Fibroblast of skin of back (primary cell): ENCODE data around the gene IQGAP2. TPM values are rescaled to one million over a fixed set of nuclear protein-coding genes. Genes with fewer than 3 reads are reported as not detected.
"Not testable (repeated sequence)": the region's sequence is repeated elsewhere in the genome, so short reads cannot be mapped to it uniquely, and the experiment has no call there.

Experiments
- DNase-seq: peaks from one replicate; pipeline ENCODE4 v3.0.0-alpha.2; 2013
- polyA plus RNA-seq, 2 experiments: library from polyadenylated mRNA; unstranded; fragments of 120-200 nt; gene quantifications; one replicate each; pipeline ENCODE4 v1.2.1, GENCODE V29; 2013; ENCODE audit not compliant: insufficient read length in 2 of 2

Gene IQGAP2, protein sequence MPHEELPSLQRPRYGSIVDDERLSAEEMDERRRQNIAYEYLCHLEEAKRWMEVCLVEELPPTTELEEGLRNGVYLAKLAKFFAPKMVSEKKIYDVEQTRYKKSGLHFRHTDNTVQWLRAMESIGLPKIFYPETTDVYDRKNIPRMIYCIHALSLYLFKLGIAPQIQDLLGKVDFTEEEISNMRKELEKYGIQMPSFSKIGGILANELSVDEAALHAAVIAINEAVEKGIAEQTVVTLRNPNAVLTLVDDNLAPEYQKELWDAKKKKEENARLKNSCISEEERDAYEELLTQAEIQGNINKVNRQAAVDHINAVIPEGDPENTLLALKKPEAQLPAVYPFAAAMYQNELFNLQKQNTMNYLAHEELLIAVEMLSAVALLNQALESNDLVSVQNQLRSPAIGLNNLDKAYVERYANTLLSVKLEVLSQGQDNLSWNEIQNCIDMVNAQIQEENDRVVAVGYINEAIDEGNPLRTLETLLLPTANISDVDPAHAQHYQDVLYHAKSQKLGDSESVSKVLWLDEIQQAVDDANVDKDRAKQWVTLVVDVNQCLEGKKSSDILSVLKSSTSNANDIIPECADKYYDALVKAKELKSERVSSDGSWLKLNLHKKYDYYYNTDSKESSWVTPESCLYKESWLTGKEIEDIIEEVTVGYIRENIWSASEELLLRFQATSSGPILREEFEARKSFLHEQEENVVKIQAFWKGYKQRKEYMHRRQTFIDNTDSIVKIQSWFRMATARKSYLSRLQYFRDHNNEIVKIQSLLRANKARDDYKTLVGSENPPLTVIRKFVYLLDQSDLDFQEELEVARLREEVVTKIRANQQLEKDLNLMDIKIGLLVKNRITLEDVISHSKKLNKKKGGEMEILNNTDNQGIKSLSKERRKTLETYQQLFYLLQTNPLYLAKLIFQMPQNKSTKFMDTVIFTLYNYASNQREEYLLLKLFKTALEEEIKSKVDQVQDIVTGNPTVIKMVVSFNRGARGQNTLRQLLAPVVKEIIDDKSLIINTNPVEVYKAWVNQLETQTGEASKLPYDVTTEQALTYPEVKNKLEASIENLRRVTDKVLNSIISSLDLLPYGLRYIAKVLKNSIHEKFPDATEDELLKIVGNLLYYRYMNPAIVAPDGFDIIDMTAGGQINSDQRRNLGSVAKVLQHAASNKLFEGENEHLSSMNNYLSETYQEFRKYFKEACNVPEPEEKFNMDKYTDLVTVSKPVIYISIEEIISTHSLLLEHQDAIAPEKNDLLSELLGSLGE (N-terminal part only)
- 0.53 TPM for polyA plus RNA-seq (2013, experiment 1 of 2; ENCODE audit: insufficient read length)
- polyA plus RNA-seq (2013, experiment 2 of 2; ENCODE audit: insufficient read length), result 0.22 TPM

DNA sequence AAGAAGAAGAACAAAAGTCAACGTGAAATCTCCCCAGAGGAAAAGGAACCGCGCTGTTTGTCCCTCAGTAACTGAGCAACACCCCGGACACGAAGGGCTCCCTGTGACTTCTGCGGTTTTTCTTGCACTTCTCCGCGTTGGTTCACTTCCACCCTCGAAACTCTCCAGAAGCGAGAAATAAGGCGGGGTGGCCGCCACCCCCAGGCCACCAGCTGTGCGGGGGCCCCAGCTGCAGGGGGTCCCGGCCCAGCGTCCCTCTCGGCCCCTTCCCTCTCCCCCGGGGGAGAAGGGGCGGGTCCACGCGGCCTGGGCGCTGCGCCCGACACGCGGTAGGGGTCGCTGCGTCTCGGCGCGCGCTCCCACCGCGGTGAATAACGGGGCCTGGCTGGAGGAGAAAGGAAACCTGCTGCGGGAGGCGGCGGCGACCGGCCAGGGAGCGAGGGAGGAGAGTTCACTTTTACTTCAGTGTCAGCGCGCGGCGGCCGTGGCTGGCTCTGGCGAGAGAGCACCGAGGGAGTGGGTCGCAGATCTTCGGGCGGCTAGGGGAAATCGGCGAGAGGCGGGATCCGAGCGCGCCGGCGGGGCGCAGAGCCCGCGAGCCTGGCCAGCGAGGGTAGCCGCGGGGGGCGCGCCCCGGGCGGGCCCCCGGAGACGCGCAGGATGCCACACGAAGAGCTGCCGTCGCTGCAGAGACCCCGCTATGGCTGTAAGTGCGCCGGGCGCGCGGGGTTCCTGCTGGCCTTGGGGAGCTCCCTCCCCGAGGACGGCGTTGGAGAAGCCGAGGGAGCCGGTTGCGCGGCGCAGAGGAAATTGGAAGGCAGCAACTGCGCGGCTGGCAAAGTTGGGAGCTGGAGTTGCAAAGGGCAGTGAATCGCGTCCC, at the start of gene IQGAP2:
Gene IQGAP2, plus strand, starts transcription at position 400 of the 880 bp plus-strand sequence. Its CDS starts 261 bp downstream, at position 661.
- DNase-seq, result peak; percentile 62

DNA sequence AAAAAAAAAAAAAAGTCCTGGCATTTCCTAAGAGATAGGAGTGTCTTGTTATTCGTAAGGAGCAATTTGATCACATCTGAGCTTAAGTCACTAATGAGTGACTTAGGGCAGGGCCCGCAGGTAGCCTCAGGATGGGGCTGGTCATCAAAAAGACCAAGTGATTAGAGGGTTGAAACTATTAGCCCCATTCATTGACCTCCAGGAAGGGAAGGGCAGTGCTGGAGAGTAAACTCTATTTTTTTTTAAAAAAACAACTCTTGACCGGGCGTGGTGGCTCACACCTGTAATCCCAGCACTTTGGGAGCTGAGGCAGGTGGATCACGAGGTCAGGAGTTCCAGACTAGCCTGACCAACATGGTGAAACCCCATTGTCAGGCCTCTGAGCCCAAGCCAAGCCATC, 46.2 kb upstream of the IQGAP2 start:
- DNase-seq, result no peak

DNA sequence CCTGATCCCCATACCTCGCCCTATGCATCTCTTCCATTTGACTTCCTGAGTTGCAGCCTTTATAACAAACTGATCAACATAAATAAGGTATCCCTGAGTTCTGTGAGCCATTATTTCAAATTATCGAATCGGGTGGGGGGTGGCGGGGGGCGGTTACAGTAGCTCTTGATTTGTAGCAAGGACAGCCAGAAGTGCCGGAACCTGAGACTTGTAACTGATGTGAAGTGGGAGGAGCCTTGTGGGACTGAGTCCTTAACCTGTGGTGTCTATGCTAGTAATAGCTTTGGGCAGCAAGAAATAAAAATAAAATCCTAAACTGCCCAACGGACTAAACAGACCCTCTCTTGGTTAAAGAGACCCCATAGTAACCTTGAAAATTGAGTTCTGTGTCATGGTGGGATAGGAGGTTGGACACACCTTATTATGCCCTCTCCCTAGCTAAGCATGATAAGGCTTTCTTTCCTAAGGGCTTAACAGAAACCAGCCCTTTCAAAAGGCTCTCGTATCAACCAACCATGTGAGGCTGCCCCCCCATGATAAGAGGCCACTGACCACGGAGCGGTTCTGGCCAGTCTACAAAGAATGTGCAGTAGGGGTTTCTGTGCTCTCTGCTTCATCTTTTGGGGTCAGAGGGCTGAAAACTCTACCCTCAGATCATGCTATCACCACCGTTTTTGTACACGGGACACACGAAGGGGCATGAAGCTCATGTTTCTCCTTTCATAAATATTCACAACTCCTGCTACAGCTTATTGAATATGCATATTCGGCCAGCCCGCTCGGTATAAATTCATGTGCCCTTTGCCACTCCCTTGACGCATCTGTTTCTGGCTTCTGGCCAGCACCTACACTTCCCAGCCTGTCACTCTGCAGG, 39.5 kb upstream of the IQGAP2 start:
- no peak for DNase-seq

DNA sequence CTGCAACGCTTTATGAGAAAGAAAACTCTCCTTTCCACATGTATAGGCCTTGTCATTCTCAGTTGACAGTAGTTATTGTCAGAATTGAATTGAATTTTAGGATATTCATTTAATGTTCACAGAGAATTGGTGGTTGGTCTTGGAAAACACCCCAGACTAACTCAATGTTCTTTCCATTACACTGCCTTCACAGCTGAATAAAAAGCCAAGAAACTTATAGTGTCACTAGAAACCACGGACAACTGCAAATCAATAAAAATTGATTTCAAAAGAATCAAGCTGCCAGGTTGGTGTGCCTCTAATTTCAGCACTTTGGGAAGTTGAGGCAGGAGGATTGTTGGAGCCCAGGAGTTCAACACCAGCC, 38.9 kb upstream of the IQGAP2 start:
- DNase-seq, result no peak

DNA sequence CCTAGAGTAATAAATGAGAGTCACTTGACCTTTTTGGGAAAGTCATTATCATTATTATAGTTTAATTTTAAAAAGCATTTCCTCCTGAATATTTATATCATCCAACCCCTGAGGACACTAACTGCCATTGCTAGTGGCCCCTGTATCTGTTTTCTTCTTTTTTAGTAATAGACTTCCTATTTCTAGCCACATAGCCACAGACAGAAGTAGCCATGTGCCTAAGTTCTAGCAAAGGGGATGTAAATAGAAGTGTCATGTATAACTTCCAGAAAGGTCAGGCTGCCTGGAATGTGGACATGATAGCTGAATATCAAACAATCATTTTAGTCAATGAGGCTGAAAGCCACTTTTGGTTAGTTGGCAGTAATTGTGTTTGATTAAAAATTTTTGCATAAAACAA, 37.5 kb upstream of the IQGAP2 start:
- DNase-seq, result no peak

DNA sequence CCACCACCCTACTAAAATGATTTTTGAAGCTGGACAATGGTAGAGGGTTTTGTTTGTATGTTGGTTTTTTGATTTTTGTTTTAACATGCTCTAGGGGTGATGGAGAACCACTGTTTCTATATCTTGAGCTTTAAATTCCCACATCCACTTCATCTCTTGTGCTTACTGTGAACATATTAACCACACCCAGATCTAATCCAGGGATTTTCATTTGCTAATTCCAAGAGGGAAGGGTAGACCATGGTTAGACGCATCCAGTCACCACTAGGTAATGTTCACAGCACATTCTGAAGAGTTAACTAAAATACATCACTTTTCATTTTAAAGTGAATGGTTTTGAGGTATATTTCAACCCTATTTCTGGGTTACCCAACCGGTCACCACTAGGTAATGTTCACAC, 36.5 kb upstream of the IQGAP2 start:
- DNase-seq, result no peak

DNA sequence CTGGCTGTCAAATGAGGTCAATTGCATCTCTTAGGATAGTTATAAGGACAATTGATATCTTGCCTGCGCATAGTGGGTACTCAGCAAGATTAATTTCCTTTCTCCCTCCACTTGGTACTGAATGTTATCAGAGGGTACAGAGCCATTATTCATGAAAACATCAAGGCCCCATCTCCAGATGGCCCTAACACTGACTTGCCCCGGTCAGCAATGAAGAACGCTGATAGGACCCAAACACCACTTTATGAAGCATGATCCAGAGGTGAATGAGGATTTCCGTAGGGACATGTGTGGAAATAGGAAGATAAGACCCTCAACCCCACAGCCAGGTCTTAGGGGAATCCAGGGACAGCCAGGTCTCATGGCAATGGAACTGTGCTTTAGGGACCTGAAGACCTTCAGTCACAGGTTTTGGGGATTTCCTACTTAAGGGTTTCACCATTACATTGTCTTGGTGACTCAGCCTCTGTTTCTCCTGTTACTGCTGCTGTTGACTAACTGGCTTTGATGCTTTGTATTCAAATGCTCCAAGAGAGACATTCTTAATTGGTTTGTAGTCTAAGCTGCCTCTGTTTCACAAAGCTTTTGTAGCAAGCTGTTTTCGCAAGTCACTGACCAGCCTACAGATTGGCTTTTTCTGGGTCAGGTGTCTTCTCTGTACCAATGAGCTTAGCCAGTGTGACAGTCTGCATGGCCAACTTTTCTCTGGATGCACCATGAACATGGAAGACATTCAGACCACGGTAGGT, 35.3 kb upstream of the IQGAP2 start:
- DNase-seq, result no peak

DNA sequence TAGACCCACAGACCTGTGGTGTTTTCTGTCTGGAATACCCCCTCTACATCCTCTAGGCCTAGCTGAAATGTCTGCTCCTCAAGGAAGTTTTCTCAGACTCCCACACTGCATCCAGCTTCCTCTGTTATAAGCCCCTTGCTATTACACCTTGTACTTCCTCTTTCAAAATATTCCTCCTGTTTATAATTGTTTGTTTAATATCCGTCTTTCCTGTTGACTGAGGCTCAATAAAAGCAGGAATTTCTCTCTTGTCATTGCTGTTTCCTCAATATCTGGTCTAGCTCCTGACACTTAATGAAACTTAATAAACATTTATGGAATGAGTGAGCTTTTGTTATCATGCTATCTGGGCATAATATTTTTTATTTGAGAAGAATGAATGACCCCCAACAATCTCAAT, 34.1 kb upstream of the IQGAP2 start:
- no peak for DNase-seq

DNA sequence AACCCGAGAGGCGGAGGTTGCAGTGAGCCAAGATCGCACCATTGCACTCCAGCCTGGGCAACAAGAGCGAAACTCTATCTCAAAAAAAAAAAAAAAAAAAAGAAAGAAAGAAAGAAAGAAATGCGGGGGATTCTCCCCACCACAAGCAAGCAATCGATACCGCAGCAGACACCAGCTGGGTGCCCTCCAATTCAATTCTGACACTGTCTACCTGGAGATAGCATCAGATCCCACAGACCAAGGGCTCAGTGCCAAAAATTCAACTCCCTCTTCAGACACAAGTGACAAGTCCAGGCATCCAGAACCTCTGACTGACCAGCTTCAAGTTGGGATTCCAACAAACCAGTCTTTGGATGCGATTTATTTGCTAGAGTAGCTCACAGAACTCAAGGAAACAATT, 33.4 kb upstream of the IQGAP2 start:
- DNase-seq, result not testable (repeated sequence)

DNA sequence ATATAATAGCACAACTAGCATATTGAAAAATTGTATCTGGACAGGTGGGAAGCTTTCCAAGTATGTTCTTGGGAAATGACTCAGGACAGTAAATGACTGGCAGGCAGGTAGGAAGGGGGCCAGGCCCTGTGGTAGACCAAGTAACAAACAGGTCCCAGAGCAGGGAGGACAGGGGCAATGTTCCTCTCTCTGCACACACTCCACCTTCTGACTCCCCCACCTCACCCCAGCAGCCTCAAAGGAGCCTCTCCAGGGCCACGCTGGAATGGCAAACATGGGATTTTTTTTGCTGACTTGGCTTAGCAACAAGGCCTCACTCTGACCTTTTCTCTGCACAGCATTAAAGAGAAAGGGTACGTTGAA, 31.1 kb upstream of the IQGAP2 start:
- no peak for DNase-seq

DNA sequence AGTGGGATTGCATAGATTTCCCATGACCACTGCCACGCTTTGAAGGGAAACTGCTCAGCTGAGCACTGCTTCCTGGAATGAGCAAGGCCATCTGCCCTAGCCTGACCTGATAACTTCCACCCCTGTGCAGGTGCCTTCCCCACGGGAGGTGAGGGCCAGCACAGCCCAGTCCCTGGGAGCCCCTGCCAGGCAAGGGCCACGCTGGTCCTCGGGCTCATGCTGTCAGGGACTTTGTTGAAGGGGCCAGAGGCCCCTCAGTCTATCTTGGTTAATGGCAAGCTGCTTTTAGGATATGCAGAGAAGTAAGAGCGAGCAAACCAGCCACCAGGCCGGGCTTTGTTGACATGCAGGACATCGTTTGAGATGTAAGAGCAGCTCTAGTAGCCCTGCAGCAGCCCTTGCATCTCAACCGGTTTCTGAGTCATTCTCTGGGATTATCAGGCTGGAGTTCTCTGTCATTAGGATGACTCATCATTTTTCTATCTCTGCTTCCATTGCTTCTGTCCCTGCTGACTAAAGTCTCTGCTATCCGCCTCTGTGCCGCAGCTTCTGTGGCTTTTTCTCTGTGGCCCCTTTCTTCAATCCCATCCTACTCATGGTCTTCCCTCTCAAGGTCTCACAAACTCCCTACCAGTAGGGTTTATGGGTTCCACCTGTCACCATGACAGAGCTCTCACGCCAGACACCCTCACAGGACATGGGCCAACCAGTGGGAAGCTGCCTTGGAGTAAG, 30.6 kb upstream of the IQGAP2 start:
- peak; percentile 96 for DNase-seq

DNA sequence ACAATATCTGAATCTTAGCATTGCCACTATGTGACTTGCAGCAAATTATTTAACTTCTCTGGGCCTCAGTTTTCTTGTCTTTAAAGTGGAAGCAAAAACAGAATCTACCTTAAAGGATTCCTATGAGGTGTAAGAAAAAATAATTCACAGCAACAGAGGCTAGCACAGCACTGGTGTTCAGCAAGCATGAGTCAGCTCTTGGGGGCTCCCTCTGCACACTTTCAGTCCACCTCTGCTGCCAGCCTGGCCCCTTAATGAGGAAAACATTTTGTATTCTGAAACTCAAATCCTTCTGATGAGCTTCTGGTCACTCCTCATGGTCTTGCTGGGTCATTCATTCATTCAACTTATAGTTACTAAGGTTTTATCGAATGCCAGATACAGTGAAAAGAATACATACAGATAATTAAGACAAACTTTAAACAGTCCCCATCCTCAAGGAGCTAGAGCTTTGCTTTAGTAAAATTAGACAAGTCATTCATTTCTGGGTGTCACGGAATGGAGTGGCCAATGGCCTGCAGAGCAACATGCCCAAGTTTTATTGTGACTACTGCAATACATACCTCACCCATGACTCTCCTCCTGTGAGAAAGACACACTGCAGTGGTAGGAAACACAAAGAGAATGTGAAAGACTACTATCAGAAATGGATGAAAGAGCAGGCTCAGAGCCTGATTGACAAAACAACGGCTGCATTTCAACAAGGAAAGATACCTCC, 26.8 kb upstream of the IQGAP2 start:
- DNase-seq, result peak; percentile 78

DNA sequence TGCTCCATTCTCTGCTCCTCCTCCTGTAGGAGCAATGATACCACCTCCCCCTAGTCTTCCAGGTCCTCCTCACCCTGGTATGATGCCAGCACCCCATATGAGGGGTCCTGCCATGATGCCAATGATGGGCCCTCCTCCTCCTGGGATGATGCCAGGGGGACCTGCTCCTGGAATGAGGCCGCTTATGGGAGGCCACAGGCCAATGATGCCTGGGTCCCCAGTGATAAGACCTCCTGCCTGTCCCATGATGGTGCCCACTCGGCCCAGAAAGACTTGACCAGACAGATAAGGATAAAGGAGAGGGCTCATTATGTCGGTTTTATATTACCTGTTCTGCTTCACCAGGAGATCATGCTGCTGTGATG, 26.2 kb upstream of the IQGAP2 start:
- DNase-seq, result no peak

DNA sequence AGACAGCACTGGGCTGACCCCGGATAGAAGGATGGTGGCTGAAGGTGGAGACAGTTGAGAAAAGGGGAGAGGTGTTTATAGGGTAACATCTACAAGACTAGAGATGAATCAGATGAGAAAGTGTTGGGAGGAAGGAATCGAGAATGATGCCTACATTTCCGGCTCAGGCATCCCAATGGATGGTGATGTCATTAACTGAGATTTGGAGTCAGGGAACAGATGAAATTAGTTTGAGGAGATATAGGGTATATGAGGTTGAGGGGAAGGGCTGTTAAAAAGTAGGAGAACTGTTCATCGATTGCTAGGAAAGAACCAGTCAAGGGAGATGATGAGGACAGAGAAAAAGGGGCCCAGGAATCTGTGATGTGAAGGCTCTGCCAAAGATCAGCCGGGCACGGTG, 24.7 kb upstream of the IQGAP2 start:
- DNase-seq, result no peak

DNA sequence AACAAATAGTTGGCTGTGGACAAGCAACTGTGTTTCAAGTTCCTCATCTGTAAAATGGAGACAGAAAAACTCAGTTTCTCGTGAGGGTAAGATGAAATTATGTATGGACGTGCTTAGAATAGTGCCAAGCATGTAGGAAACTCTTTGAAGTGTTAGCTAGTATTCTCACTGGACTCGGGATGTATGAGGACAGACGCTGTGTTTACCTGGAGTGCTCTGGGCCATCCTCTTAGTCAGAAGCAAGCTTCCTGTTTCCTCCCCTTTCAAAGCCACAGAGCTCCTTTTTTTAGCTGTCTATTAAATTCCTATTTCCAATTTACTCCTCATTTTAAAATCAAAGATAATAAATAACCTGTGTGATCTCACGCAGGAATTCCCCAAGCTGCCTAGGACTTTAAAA, 23.8 kb upstream of the IQGAP2 start:
- DNase-seq, result no peak

DNA sequence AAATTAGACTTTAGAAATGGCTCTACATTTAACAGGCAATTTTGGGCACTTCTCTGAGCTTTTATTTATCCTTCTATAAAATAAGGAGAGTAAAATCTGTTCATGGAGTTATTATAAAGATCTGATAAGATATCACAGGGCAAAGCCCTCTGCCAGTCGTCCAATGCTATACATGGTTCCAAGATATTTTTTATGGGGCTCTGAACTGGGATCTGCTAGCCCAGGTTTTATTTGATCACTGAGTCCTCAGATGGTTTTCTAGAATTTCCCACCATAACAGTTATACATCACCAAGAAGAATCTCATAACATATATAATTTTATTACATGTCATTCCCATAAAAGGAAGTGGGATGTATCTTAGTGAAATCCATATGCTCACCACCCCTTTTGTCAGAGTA, 23.2 kb upstream of the IQGAP2 start:
- no peak for DNase-seq

DNA sequence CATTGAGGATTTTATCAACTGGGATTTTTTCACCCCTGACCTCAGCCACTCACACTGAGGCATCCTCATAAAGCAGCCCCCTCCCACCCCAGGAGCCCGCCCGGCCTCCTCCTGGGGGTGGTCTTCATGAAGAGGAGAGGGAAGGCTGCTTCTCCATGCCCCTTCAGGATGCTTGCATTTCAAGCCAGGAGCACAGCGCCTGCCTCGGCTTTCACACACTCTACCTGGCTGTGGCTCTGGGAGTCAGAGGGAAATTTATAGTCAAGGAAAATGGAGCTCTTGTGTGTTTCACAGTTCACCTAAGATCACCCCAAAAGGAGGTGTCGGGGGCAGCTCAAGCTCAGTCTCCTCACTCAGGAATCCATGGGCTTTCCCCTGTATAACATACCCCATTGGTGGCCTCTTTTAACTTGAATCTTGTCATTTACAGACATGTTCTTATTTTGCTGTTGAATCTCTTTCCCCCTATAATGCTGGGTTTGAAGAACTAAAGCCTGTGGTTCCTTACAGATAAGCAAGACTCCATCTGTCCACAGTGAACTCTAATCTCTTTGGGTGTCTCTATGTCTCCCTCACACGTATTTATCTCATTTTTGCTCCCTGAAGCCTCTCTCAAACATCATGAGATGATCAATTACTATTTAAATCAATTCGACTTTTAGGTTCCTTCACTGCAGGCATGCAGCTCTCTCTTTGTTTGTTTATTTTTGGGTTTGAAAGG, 22.6 kb upstream of the IQGAP2 start:
- DNase-seq, result no peak
